Stimulated activated naive B cell treated with anti-CD40 and anti-IgM and Interleukin-4, amounts not matched to agents 10 μg/mL and 1 μg/mL and 100 μg/mL, for 72 hours (primary cell): ENCODE measurements around the gene TMEM138.
"Not testable (repeated sequence)": the region's sequence is repeated elsewhere in the genome, so short reads cannot be mapped to it uniquely, and the experiment has no call there.

Experiments used
- ATAC-seq, 2 donors: fragments of 150-1000 bp; cut with Tn5 transposase; replicated peaks; 2 replicates each; pipeline ENCODE4 v1.10.0; 2021; ENCODE audit warnings: moderate library complexity in 1 of 2
- DNase-seq: peaks from one replicate; pipeline ENCODE4 v3.0.0; 2021
- H3K27ac Mint-ChIP-seq: one replicate; pipeline ENCODE4 v1.8.0; 2022; ENCODE audit warnings: mild to moderate bottlenecking, mixed read lengths
- H3K27me3 Mint-ChIP-seq, 2 donors: one replicate each; pipeline ENCODE4 v1.8.0; 2022; ENCODE audit warnings: mixed read lengths in 2 of 2
- H3K36me3 Mint-ChIP-seq, 2 donors: one replicate each; pipeline ENCODE4 v1.8.0; 2022; ENCODE audit warnings: mixed read lengths in 2 of 2, mild to moderate bottlenecking in 1 of 2
- H3K4me1 Mint-ChIP-seq, 2 donors: one replicate each; pipeline ENCODE4 v1.8.0; 2022; ENCODE audit warnings: mixed read lengths in 2 of 2, mild to moderate bottlenecking in 1 of 2
- H3K4me3 Mint-ChIP-seq, 2 donors: one replicate each; pipeline ENCODE4 v1.8.0; 2022; ENCODE audit warnings: mild to moderate bottlenecking in 2 of 2, mixed read lengths in 2 of 2, moderate library complexity in 1 of 2
- H3K9me3 Mint-ChIP-seq, 2 donors: one replicate each; pipeline ENCODE4 v1.8.0; 2022; ENCODE audit warnings: mixed read lengths in 2 of 2, mild to moderate bottlenecking in 1 of 2

Gene TMEM138

GRCh38 chr11:61367406-61367805 is 5.2 kb downstream of the TMEM138 start:
- H3K27me3 Mint-ChIP-seq, result no peaks in the 10 kb centered on the region
- DNase-seq (no peak), ATAC-seq (no peak)
- no peak overlapping the region for H3K27ac Mint-ChIP-seq
- peaks cover 21 to 40% of the 10 kb centered on the region in 2 donors for H3K4me1 Mint-ChIP-seq
- H3K36me3 Mint-ChIP-seq, result peaks cover 36 to 44% of the 10 kb centered on the region in 2 donors
- no peaks in the 10 kb centered on the region for H3K9me3 Mint-ChIP-seq
- H3K4me3 Mint-ChIP-seq, result no peak overlapping the region

- no peak for ATAC-seq
- Mint-ChIP-seq H3K4me3 (no peak overlapping the region), H3K4me1 (peaks cover 16 to 27% of the 10 kb centered on the region in 2 donors), H3K36me3 (peaks cover 37 to 46% of the 10 kb centered on the region in 2 donors), H3K27me3 (no peaks in the 10 kb centered on the region), H3K9me3 (no peaks in the 10 kb centered on the region), H3K27ac (no peak overlapping the region)
- DNase-seq, result no peak
Measured at GRCh38 chr11:61368646-61369045, 6.5 kb downstream of the TMEM138 start.

GRCh38 chr11:61369372-61370348 is 7.5 kb downstream of the TMEM138 start:
- H3K36me3 Mint-ChIP-seq, result peaks cover 37 to 49% of the 10 kb centered on the region in 2 donors
- peak; percentile 39 to 45 for ATAC-seq
- H3K4me1 Mint-ChIP-seq, result peaks cover 16 to 24% of the 10 kb centered on the region in 2 donors
- H3K27me3 Mint-ChIP-seq, result no peaks in the 10 kb centered on the region
- DNase-seq, result no peak
- peak overlapping the region; percentile 31 for H3K27ac Mint-ChIP-seq
- H3K9me3 Mint-ChIP-seq, result no peaks in the 10 kb centered on the region
- peak overlapping the region in 1 of 2 donors; percentile 33 for H3K4me3 Mint-ChIP-seq

- H3K4me3 Mint-ChIP-seq, result no peak overlapping the region
- no peak for DNase-seq
- ATAC-seq, result peak; percentile 72
- H3K9me3 Mint-ChIP-seq, result no peaks in the 10 kb centered on the region
- peaks cover 16 to 24% of the 10 kb centered on the region in 2 donors for H3K4me1 Mint-ChIP-seq
- peak overlapping the region; percentile 3 for H3K27ac Mint-ChIP-seq
- H3K36me3 Mint-ChIP-seq, result peaks cover 41 to 53% of the 10 kb centered on the region in 2 donors
- H3K27me3 Mint-ChIP-seq, result no peaks in the 10 kb centered on the region
Measured at GRCh38 chr11:61370349-61371005, 8.3 kb downstream of the TMEM138 start.

GRCh38 chr11:61372659-61373420 is 10.7 kb downstream of the TMEM138 start:
- Mint-ChIP-seq H3K27ac (peak overlapping the region; percentile 67), H3K4me3 (no peak overlapping the region), H3K9me3 (no peaks in the 10 kb centered on the region), H3K36me3 (peaks cover 44 to 62% of the 10 kb centered on the region in 2 donors), H3K27me3 (no peaks in the 10 kb centered on the region), H3K4me1 (peaks cover 17 to 24% of the 10 kb centered on the region in 2 donors)
- DNase-seq (no peak), ATAC-seq (no peak)

- no peaks in the 10 kb centered on the region for H3K27me3 Mint-ChIP-seq
- DNase-seq (no peak), ATAC-seq (no peak)
- no peaks in the 10 kb centered on the region for H3K9me3 Mint-ChIP-seq
- H3K4me1 Mint-ChIP-seq, result peaks cover under 1 to 2% of the 10 kb centered on the region in 2 donors
- H3K36me3 Mint-ChIP-seq, result peaks cover 26 to 42% of the 10 kb centered on the region in 2 donors
- no peak overlapping the region for H3K27ac Mint-ChIP-seq
- no peak overlapping the region for H3K4me3 Mint-ChIP-seq
Measured at GRCh38 chr11:61375761-61376108, 13.6 kb downstream of the TMEM138 start.

GRCh38 chr11:61377461-61378160 is 15.4 kb downstream of the TMEM138 start:
- DNase-seq, result no peak
- H3K4me1 Mint-ChIP-seq, result peaks cover 4 to 10% of the 10 kb centered on the region in 2 donors
- no peak for ATAC-seq
- H3K4me3 Mint-ChIP-seq, result no peak overlapping the region
- H3K36me3 Mint-ChIP-seq, result peaks cover 16 to 27% of the 10 kb centered on the region in 2 donors
- H3K9me3 Mint-ChIP-seq, result no peaks in the 10 kb centered on the region
- no peaks in the 10 kb centered on the region for H3K27me3 Mint-ChIP-seq
- no peak overlapping the region for H3K27ac Mint-ChIP-seq

GRCh38 chr11:61378713-61379313 is 16.6 kb downstream of the TMEM138 start:
- no peaks in the 10 kb centered on the region for H3K9me3 Mint-ChIP-seq
- ATAC-seq, result no peak
- peaks cover 14 to 23% of the 10 kb centered on the region in 2 donors for H3K36me3 Mint-ChIP-seq
- H3K4me3 Mint-ChIP-seq, result no peak overlapping the region
- H3K27ac Mint-ChIP-seq, result no peak overlapping the region
- H3K4me1 Mint-ChIP-seq, result peaks cover 4 to 10% of the 10 kb centered on the region in 2 donors
- no peaks in the 10 kb centered on the region for H3K27me3 Mint-ChIP-seq
- DNase-seq, result no peak

GRCh38 chr11:61380884-61381283 is 18.7 kb downstream of the TMEM138 start:
- H3K36me3 Mint-ChIP-seq, result peaks cover 10 to 20% of the 10 kb centered on the region in 2 donors

GRCh38 chr11:61383859-61384258 is 21.7 kb downstream of the TMEM138 start:
- not testable (repeated sequence) for ATAC-seq, H3K9me3 Mint-ChIP-seq, H3K27me3 Mint-ChIP-seq, H3K4me3 Mint-ChIP-seq, H3K36me3 Mint-ChIP-seq, H3K27ac Mint-ChIP-seq, DNase-seq
- peaks cover 4 to 20% of the 10 kb centered on the region in 2 donors for H3K4me1 Mint-ChIP-seq

More at GRCh38 chr11:61380884-61381283, 18.7 kb downstream of the TMEM138 start:
- ATAC-seq, result no peak
- Mint-ChIP-seq H3K9me3 (no peaks in the 10 kb centered on the region), H3K4me3 (no peak overlapping the region), H3K27me3 (no peaks in the 10 kb centered on the region), H3K4me1 (peaks cover 6 to 20% of the 10 kb centered on the region in 2 donors), H3K27ac (no peak overlapping the region)
- DNase-seq, result no peak

GRCh38 chr11:61384271-61385242 is 22.4 kb downstream of the TMEM138 start:
- no peaks in the 10 kb centered on the region for H3K27me3 Mint-ChIP-seq
- ATAC-seq, result no peak
- no peak for DNase-seq
- peaks cover 0 to 5% of the 10 kb centered on the region in 2 donors for H3K36me3 Mint-ChIP-seq
- H3K4me3 Mint-ChIP-seq, result no peak overlapping the region
- H3K9me3 Mint-ChIP-seq, result no peaks in the 10 kb centered on the region
- H3K27ac Mint-ChIP-seq, result no peak overlapping the region
- H3K4me1 Mint-ChIP-seq, result peaks cover 4 to 20% of the 10 kb centered on the region in 2 donors

- DNase-seq (no peak), ATAC-seq (no peak)
- H3K4me3 Mint-ChIP-seq, result no peak overlapping the region
- peaks cover 7 to 10% of the 10 kb centered on the region in 2 donors for H3K36me3 Mint-ChIP-seq
- H3K9me3 Mint-ChIP-seq, result no peaks in the 10 kb centered on the region
- no peak overlapping the region for H3K27ac Mint-ChIP-seq
- peaks cover 16 to 37% of the 10 kb centered on the region in 2 donors for H3K4me1 Mint-ChIP-seq
- H3K27me3 Mint-ChIP-seq, result no peaks in the 10 kb centered on the region
Measured at GRCh38 chr11:61390161-61390560, 28.0 kb downstream of the TMEM138 start.
